AG04450 (cell line): ENCODE measurements around the gene MOB1B. TPM values are rescaled to one million over a fixed set of nuclear protein-coding genes. Genes with fewer than 3 reads are reported as not detected.
"Not testable (repeated sequence)": the region's sequence is repeated elsewhere in the genome, so short reads cannot be mapped to it uniquely, and the experiment has no call there.

Source experiments
- CTCF ChIA-PET: fragments of 300-600, 350-600 bp; formaldehyde crosslinking; extraction: SDS; loops from one replicate; lab custom pipeline; 2022; ENCODE audit warnings: antibody characterized with exemption, inconsistent platforms; lab: Charles Lee
- POLR2A ChIA-PET: fragments of 350-600 bp; formaldehyde crosslinking; extraction: SDS; loops from one replicate; lab custom pipeline; 2021; ENCODE audit warnings: antibody characterized with exemption, inconsistent platforms; lab: Yijun Ruan, JAX
- DNase-seq: peaks from one replicate; pipeline ENCODE4 v3.0.0-alpha.2; 2011; ENCODE audit warnings: low read depth, low spot score
- H3K27ac ChIP-seq: one replicate; pipeline ENCODE4 v1.5.1; 2012; ENCODE audit warnings: low read depth, low read length, control low read depth
- H3K27me3 ChIP-seq: one replicate; pipeline ENCODE4 v1.6.0; 2012; ENCODE audit warnings: low read length; ENCODE audit not compliant: control insufficient read depth, insufficient read depth
- H3K4me3 ChIP-seq: 2 replicates; pipeline ENCODE4 v1.5.1; 2011; ENCODE audit warnings: mild to moderate bottlenecking, low read depth, low read length, control low read depth
- H3K9me3 ChIP-seq: 2 replicates; pipeline ENCODE4 v1.5.1; 2012; ENCODE audit warnings: low read length; ENCODE audit not compliant: control insufficient read depth, insufficient read depth
- CTCF ChIP-seq: IDR thresholded peaks from 2 replicates; pipeline ENCODE4 v1.5.1; 2011; ENCODE audit warnings: low read depth, low read length, control low read depth, inconsistent platforms
- polyA plus RNA-seq: library from polyadenylated mRNA; depleted of rRNA; stranded (reverse); fragments of >200 nt; gene quantifications from 2 replicates; pipeline ENCODE4 v1.2.3, GENCODE V29; 2011

The MOB1B gene
- polyA plus RNA-seq, 1 experiment = 21.4 TPM

GRCh38 chr4:70994069-70994366 is 91.8 kb downstream of the MOB1B start:
- no peaks in the 10 kb centered on the region for H3K27me3 ChIP-seq
- peak overlapping the region; percentile 89 for H3K4me3 ChIP-seq
- no peak for DNase-seq
- TF ChIP-seq CTCF = no peak
- no peaks in the 10 kb centered on the region for H3K9me3 ChIP-seq
- peak overlapping the region; percentile 86 for H3K27ac ChIP-seq
- POLR2A ChIA-PET = interaction anchor here (0.6 to 1.3 kb wide), 5 partner anchors 36 to 314 kb away, joined by 3 to 7 read pairs (median 3); partner anchors contain the start of gene MOB1B
- CTCF ChIA-PET = interaction anchor here (2.8 to 3.0 kb wide), 2 partner anchors 16 to 342 kb away, joined by 12 to 14 read pairs; no protein-coding TSS in a partner anchor

GRCh38 chr4:70994387-70995099 is 92.4 kb downstream of the MOB1B start:
- no peak for TF ChIP-seq CTCF
- DNase-seq = no peak
- ChIA-PET POLR2A (no interaction called here), CTCF (interaction anchor here (2.8 to 3.0 kb wide), 2 partner anchors 15 to 342 kb away, joined by 12 to 14 read pairs; no protein-coding TSS in a partner anchor)
- H3K9me3 ChIP-seq = no peaks in the 10 kb centered on the region
- no peak overlapping the region for H3K27ac ChIP-seq
- H3K27me3 ChIP-seq = no peaks in the 10 kb centered on the region
- peak overlapping the region; percentile 89 for H3K4me3 ChIP-seq

- CTCF ChIA-PET = interaction anchor here (1.1 to 3.0 kb wide), 2 partner anchors 14 to 344 kb away, joined by 4 to 36 read pairs; no protein-coding TSS in a partner anchor
Measured at GRCh38 chr4:70996018-70996360, 93.8 kb downstream of the MOB1B start.

GRCh38 chr4:70997036-70997435 is 94.9 kb downstream of the MOB1B start:
- ChIA-PET CTCF (interaction anchor here (0.6 to 3.0 kb wide), 4 partner anchors 13 to 345 kb away, joined by 3 to 36 read pairs (median 6); no protein-coding TSS in a partner anchor), POLR2A (no interaction called here)
- Histone ChIP-seq H3K27me3 (no peaks in the 10 kb centered on the region), H3K9me3 (no peaks in the 10 kb centered on the region), H3K27ac (no peak overlapping the region), H3K4me3 (no peak overlapping the region)
- TF ChIP-seq CTCF = no peak
- DNase-seq = no peak

More at GRCh38 chr4:70996018-70996360, 93.8 kb downstream of the MOB1B start:
- no peaks in the 10 kb centered on the region for H3K27me3 ChIP-seq
- H3K27ac ChIP-seq = no peak overlapping the region
- no peak for DNase-seq
- POLR2A ChIA-PET = interaction anchor here (0.6 to 0.7 kb wide), 2 partner anchors 66 to 220 kb away, joined by 3 to 6 read pairs; no protein-coding TSS in a partner anchor
- H3K4me3 ChIP-seq = no peak overlapping the region
- no peak for TF ChIP-seq CTCF
- H3K9me3 ChIP-seq = no peaks in the 10 kb centered on the region

GRCh38 chr4:70997546-70997945 is 95.4 kb downstream of the MOB1B start:
- Histone ChIP-seq H3K9me3 (no peaks in the 10 kb centered on the region), H3K4me3 (no peak overlapping the region), H3K27ac (no peak overlapping the region), H3K27me3 (no peaks in the 10 kb centered on the region)
- no peak for DNase-seq
- TF ChIP-seq CTCF = no peak
- ChIA-PET CTCF (interaction anchor here (0.5 to 3.0 kb wide), 3 partner anchors 12 to 40 kb away, joined by 3 to 36 read pairs (median 6); no protein-coding TSS in a partner anchor), POLR2A (no interaction called here)

- CTCF ChIA-PET = interaction anchor here (3.6 kb wide), 1 partner anchor 10 kb away, joined by 17 read pairs; no protein-coding TSS in a partner anchor
- H3K27ac ChIP-seq, POLR2A ChIA-PET, DNase-seq, H3K9me3 ChIP-seq, H3K4me3 ChIP-seq, H3K27me3 ChIP-seq: not testable (repeated sequence)
Measured at GRCh38 chr4:70999639-71000038, 97.5 kb downstream of the MOB1B start.

GRCh38 chr4:71001363-71001762 is 99.2 kb downstream of the MOB1B start:
- DNase-seq, H3K27me3 ChIP-seq, H3K4me3 ChIP-seq, H3K9me3 ChIP-seq, H3K27ac ChIP-seq, POLR2A ChIA-PET: not testable (repeated sequence)
- CTCF ChIA-PET = interaction anchor here (3.6 kb wide), 1 partner anchor 8 kb away, joined by 17 read pairs; no protein-coding TSS in a partner anchor
